Upper lobe of left lung (tissue), 4 donors: ENCODE results near the gene GON4L.

Experiments
- CTCF ChIP-seq, 6 experiments: fragments of 450-650 bp in 4 of 6; fragments of 200-600 bp in 2 of 6; sonication (generic) in 2 of 6; IDR thresholded peaks; one replicate each; pipeline ENCODE4 v1.5.1; 2016 to 2019; ENCODE audit warnings: antibody characterized with exemption in 6 of 6
- POLR2A ChIP-seq, 4 donors: fragments of 450-650 bp; IDR thresholded peaks; one replicate each; pipeline ENCODE4 v1.5.1; 2016 to 2017; ENCODE audit warnings: antibody characterized with exemption in 4 of 4, mild to moderate bottlenecking in 2 of 4
- POLR2AphosphoS5 ChIP-seq, 2 donors: sonication (generic); formaldehyde crosslinking; IDR thresholded peaks; one replicate each; pipeline ENCODE4 v1.5.1; 2017; ENCODE audit warnings: antibody characterized with exemption in 2 of 2

GRCh38 chr1:155884982-155885381 is 28.0 kb upstream of the GON4L start:
- no peak for TF ChIP-seq POLR2A (IDR thresholded peaks at IDR 0.05)
- no peak for TF ChIP-seq POLR2AphosphoS5 (IDR thresholded peaks at IDR 0.05)
- TF ChIP-seq CTCF (IDR thresholded peaks at IDR 0.05) = no peak
